ES-I3 (cell line): ENCODE results near the gene RASGEF1B.
"Not testable (repeated sequence)": the region's sequence is repeated elsewhere in the genome, so short reads cannot be mapped to it uniquely, and the experiment has no call there.

Experiments used
- H3K36me3 ChIP-seq: 2 replicates; pipeline ENCODE4 v1.6.1; 2013; ENCODE audit warnings: mild to moderate bottlenecking, low read length, control low read depth, moderate library complexity; ENCODE audit not compliant: insufficient read depth
- H3K4me1 ChIP-seq: 2 replicates; pipeline ENCODE4 v1.6.1; 2013; ENCODE audit warnings: mild to moderate bottlenecking, control low read depth, low read length; ENCODE audit not compliant: insufficient read depth
- H3K9ac ChIP-seq: 2 replicates; pipeline ENCODE4 v1.6.1; 2013; ENCODE audit warnings: low read depth, mild to moderate bottlenecking, low read length, moderate library complexity
- H3K9me3 ChIP-seq: 2 replicates; pipeline ENCODE4 v1.6.1; 2013; ENCODE audit warnings: mild to moderate bottlenecking, low read length, moderate library complexity; ENCODE audit not compliant: control insufficient read depth, insufficient read depth

Gene RASGEF1B

GRCh38 chr4:81422595-81422994 is 49.1 kb downstream of the RASGEF1B start:
- Histone ChIP-seq H3K9ac (no peak overlapping the region), H3K36me3 (no peaks in the 10 kb centered on the region), H3K9me3 (no peaks in the 10 kb centered on the region), H3K4me1 (peaks cover 42% of the 10 kb centered on the region)

- Histone ChIP-seq H3K9ac (no peak overlapping the region), H3K9me3 (no peaks in the 10 kb centered on the region), H3K4me1 (peaks cover 34% of the 10 kb centered on the region), H3K36me3 (no peaks in the 10 kb centered on the region)
Measured at GRCh38 chr4:81421346-81422218, 50.1 kb downstream of the RASGEF1B start.

GRCh38 chr4:81418572-81418971 is 53.1 kb downstream of the RASGEF1B start:
- no peaks in the 10 kb centered on the region for H3K36me3 ChIP-seq
- H3K4me1 ChIP-seq: peaks cover 22% of the 10 kb centered on the region
- no peaks in the 10 kb centered on the region for H3K9me3 ChIP-seq

GRCh38 chr4:81412946-81413495 is 58.7 kb downstream of the RASGEF1B start:
- H3K9ac ChIP-seq: no peak overlapping the region
- H3K9me3 ChIP-seq: no peaks in the 10 kb centered on the region
- no peaks in the 10 kb centered on the region for H3K36me3 ChIP-seq
- no peaks in the 10 kb centered on the region for H3K4me1 ChIP-seq

More at GRCh38 chr4:81418572-81418971, 53.1 kb downstream of the RASGEF1B start:
- no peak overlapping the region for H3K9ac ChIP-seq

- H3K36me3 ChIP-seq: no peaks in the 10 kb centered on the region
- no peak overlapping the region for H3K9ac ChIP-seq
- H3K4me1 ChIP-seq: no peaks in the 10 kb centered on the region
Measured at GRCh38 chr4:81410680-81411079, 61.0 kb downstream of the RASGEF1B start.

GRCh38 chr4:81409836-81410235 is 61.9 kb downstream of the RASGEF1B start:
- Histone ChIP-seq H3K36me3 (no peaks in the 10 kb centered on the region), H3K9ac (no peak overlapping the region), H3K9me3 (no peaks in the 10 kb centered on the region), H3K4me1 (no peaks in the 10 kb centered on the region)

More at GRCh38 chr4:81410680-81411079, 61.0 kb downstream of the RASGEF1B start:
- H3K9me3 ChIP-seq: no peaks in the 10 kb centered on the region

- H3K4me1 ChIP-seq: no peaks in the 10 kb centered on the region
- no peak overlapping the region for H3K9ac ChIP-seq
- no peaks in the 10 kb centered on the region for H3K9me3 ChIP-seq
- H3K36me3 ChIP-seq: no peaks in the 10 kb centered on the region
Measured at GRCh38 chr4:81408341-81408740, 63.4 kb downstream of the RASGEF1B start.

GRCh38 chr4:81407726-81408125 is 64.0 kb downstream of the RASGEF1B start:
- no peaks in the 10 kb centered on the region for H3K36me3 ChIP-seq
- no peaks in the 10 kb centered on the region for H3K4me1 ChIP-seq
- H3K9me3 ChIP-seq: no peaks in the 10 kb centered on the region
- H3K9ac ChIP-seq: no peak overlapping the region

GRCh38 chr4:81406481-81406880 is 65.2 kb downstream of the RASGEF1B start:
- not testable (repeated sequence) for H3K4me1 ChIP-seq, H3K9me3 ChIP-seq, H3K36me3 ChIP-seq, H3K9ac ChIP-seq

GRCh38 chr4:81405900-81406401 is 65.8 kb downstream of the RASGEF1B start:
- Histone ChIP-seq H3K36me3 (no peaks in the 10 kb centered on the region), H3K9me3 (no peaks in the 10 kb centered on the region), H3K9ac (no peak overlapping the region), H3K4me1 (no peaks in the 10 kb centered on the region; the same call in 1 of the 2 replicates)

GRCh38 chr4:81404741-81405140 is 67.0 kb downstream of the RASGEF1B start:
- Histone ChIP-seq H3K9ac (no peak overlapping the region), H3K4me1 (no peaks in the 10 kb centered on the region; the same call in 1 of the 2 replicates), H3K36me3 (no peaks in the 10 kb centered on the region), H3K9me3 (no peaks in the 10 kb centered on the region)

- Histone ChIP-seq H3K9me3 (no peaks in the 10 kb centered on the region), H3K4me1 (no peaks in the 10 kb centered on the region; the same call in 1 of the 2 replicates), H3K9ac (no peak overlapping the region), H3K36me3 (no peaks in the 10 kb centered on the region)
Measured at GRCh38 chr4:81404294-81404693, 67.4 kb downstream of the RASGEF1B start.

- H3K9me3 ChIP-seq: no peaks in the 10 kb centered on the region
- H3K9ac ChIP-seq: no peak overlapping the region
- H3K36me3 ChIP-seq: no peaks in the 10 kb centered on the region
- H3K4me1 ChIP-seq: no peaks in the 10 kb centered on the region; the same call in 1 of the 2 replicates
Measured at GRCh38 chr4:81399306-81400086, 72.2 kb downstream of the RASGEF1B start.

GRCh38 chr4:81398379-81398778 is 73.3 kb downstream of the RASGEF1B start:
- H3K9me3 ChIP-seq: no peaks in the 10 kb centered on the region

More at GRCh38 chr4:81398379-81398778, 73.3 kb downstream of the RASGEF1B start:
- no peak overlapping the region for H3K9ac ChIP-seq
- no peaks in the 10 kb centered on the region for H3K36me3 ChIP-seq
- no peaks in the 10 kb centered on the region; the same call in 1 of the 2 replicates for H3K4me1 ChIP-seq
